Spleen (tissue), 11 donors: ENCODE data around the gene KLC4. TPM values are rescaled to one million over a fixed set of nuclear protein-coding genes. Genes with fewer than 3 reads are reported as not detected.
"Not testable (repeated sequence)": the region's sequence is repeated elsewhere in the genome, so short reads cannot be mapped to it uniquely, and the experiment has no call there.

Experiments used
- DNase-seq: peaks from one replicate; pipeline ENCODE4 v3.0.0-alpha.2; 2020
- H3K27ac ChIP-seq, 8 donors: fragments of 200-600 bp; sonication (generic) in 7 of 8; 1 replicate in 4 of 8; 2 replicates in 4 of 8; pipeline versions ENCODE4 v1.5.0 to v1.8.0; 2016 to 2021; ENCODE audit warnings: inconsistent platforms in 4 of 8, mild to moderate bottlenecking in 4 of 8, moderate library complexity in 1 of 8
- H3K27me3 ChIP-seq, 7 donors: fragments of 200-600 bp; sonication (generic) in 6 of 7; replicated peaks in 1 of 7; 1 replicate in 4 of 7; 2 replicates in 3 of 7; pipeline versions ENCODE4 v1.5.0 to v1.8.0; 2016 to 2021; ENCODE audit warnings: inconsistent platforms in 3 of 7, mild to moderate bottlenecking in 1 of 7
- H3K36me3 ChIP-seq, 6 donors: fragments of 200-600 bp; sonication (generic) in 5 of 6; 1 replicate in 4 of 6; 2 replicates in 2 of 6; pipeline versions ENCODE4 v1.5.0 to v1.8.0; 2016 to 2021; ENCODE audit warnings: inconsistent platforms in 2 of 6
- H3K4me1 ChIP-seq, 6 donors: fragments of 200-600 bp; sonication (generic) in 5 of 6; 1 replicate in 3 of 6; 2 replicates in 3 of 6; pipeline versions ENCODE4 v1.5.0 to v1.8.0; 2016 to 2021; ENCODE audit warnings: inconsistent platforms in 3 of 6
- H3K4me3 ChIP-seq, 8 donors: fragments of 200-600 bp; sonication (generic) in 7 of 8; 1 replicate in 4 of 8; 2 replicates in 4 of 8; pipeline versions ENCODE4 v1.5.0 to v1.8.0; 2016 to 2021; ENCODE audit warnings: inconsistent platforms in 4 of 8, mild to moderate bottlenecking in 4 of 8, moderate library complexity in 2 of 8
- H3K9me3 ChIP-seq, 8 donors: fragments of 200-600 bp; sonication (generic) in 7 of 8; 1 replicate in 4 of 8; 2 replicates in 4 of 8; pipeline versions ENCODE4 v1.5.0 to v1.8.0; 2016 to 2021; ENCODE audit warnings: inconsistent platforms in 4 of 8
- POLR2A ChIP-seq, 3 donors: fragments of 450-650 bp; IDR thresholded peaks; one replicate each; pipeline ENCODE4 v1.5.1; 2017; ENCODE audit warnings: antibody characterized with exemption in 3 of 3, mild to moderate bottlenecking in 1 of 3
- POLR2AphosphoS5 ChIP-seq, 3 donors: sonication (generic); formaldehyde crosslinking; IDR thresholded peaks; one replicate each; pipeline ENCODE4 v1.5.1; 2017; ENCODE audit warnings: antibody characterized with exemption in 3 of 3
- WGBS, 5 donors: extraction: QIAGEN DNeasy Blood & Tissue Kit in 3 of 5; methylation state at CpG; one replicate each; pipeline versions ENCODE4 v1.1.5 to v1.1.7; 2013 to 2018; 5-methylcytosine and 5-hydroxymethylcytosine counted together
- intact Hi-C: fragments of 100-400 bp; cut with DNase I; formaldehyde crosslinking; loops from one replicate; pipeline ENCODE4 v1.15.0; 2023; ENCODE audit warnings: low total_unique reads
- polyA plus RNA-seq, 3 donors: library from polyadenylated mRNA; stranded (reverse); fragments of 200-250 nt; gene quantifications; one replicate each; pipeline ENCODE4 v1.2.1, GENCODE V29; 2013
- total RNA-seq, 7 donors: library from RNA; depleted of rRNA in 3 of 7; stranded (reverse); fragments of >200 nt in 3 of 7; fragmentation: NEBNext Ultra II Directional in 4 of 7; extraction: Animal tissue kit (Norgen Biotek cat#: 25700) in 4 of 7; gene quantifications; one replicate each; pipeline versions ENCODE4 v1.1.0 to v1.2.1, GENCODE V29; 2016 to 2021
- TF ChIP-seq, protein P1 (sequence below), 11 experiments: fragments of 200-600 bp in 7 of 11; fragments of 450-650 bp in 4 of 11; sonication (generic) in 4 of 11; IDR thresholded peaks in 8 of 11; conservative IDR thresholded peaks in 3 of 11; 1 replicate in 7 of 11; 2 replicates in 4 of 11; pipeline versions ENCODE4 v1.4.0 to v1.8.0; 2016 to 2021; ENCODE audit warnings: antibody characterized with exemption in 11 of 11, inconsistent platforms in 4 of 11, mild to moderate bottlenecking in 1 of 11
- donor health status: healthy with polysubstance abuse.
- donor health status: DM: no; HTN: no; CAD: no; lungs with moderate emphysema.
- donor health status: DM: no; HTN: no; CAD: no.
- donor health status: Bipolar disorder and iron deficiency.
- donor health status: healthy.
- donor health status: DM: no; HTN: no; CAD: no.
- donor health status: DM: yes; HTN: yes; CAD: no.

Gene KLC4
- total and polyA plus RNA-seq, 10 donors = 13.2 to 27.0 (median 20.8) TPM

- H3K36me3 ChIP-seq = peaks cover 0 to 98% (median 79%) of the 10 kb centered on the region in 6 donors
- no peak overlapping the region for H3K4me3 ChIP-seq
- 95 to 97% (median 95%) methylated on average over 13 to 18 of the region's 18 CpGs for WGBS, 5 donors
- no peaks in the 10 kb centered on the region for H3K4me1 ChIP-seq
- DNase-seq = no peak
- no peaks in the 10 kb centered on the region for H3K27me3 ChIP-seq
- H3K27ac ChIP-seq = no peak overlapping the region
- TF ChIP-seq, protein P1, sequence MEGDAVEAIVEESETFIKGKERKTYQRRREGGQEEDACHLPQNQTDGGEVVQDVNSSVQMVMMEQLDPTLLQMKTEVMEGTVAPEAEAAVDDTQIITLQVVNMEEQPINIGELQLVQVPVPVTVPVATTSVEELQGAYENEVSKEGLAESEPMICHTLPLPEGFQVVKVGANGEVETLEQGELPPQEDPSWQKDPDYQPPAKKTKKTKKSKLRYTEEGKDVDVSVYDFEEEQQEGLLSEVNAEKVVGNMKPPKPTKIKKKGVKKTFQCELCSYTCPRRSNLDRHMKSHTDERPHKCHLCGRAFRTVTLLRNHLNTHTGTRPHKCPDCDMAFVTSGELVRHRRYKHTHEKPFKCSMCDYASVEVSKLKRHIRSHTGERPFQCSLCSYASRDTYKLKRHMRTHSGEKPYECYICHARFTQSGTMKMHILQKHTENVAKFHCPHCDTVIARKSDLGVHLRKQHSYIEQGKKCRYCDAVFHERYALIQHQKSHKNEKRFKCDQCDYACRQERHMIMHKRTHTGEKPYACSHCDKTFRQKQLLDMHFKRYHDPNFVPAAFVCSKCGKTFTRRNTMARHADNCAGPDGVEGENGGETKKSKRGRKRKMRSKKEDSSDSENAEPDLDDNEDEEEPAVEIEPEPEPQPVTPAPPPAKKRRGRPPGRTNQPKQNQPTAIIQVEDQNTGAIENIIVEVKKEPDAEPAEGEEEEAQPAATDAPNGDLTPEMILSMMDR (IDR thresholded peaks at IDR 0.05 in 8 of 11, conservative IDR thresholded peaks at IDR 0.05 in 3 of 11) = no peak
- TF ChIP-seq POLR2AphosphoS5 (IDR thresholded peaks at IDR 0.05) = peak in 1 of 3 donors; percentile 42
- intact Hi-C loops = no loop called here
- H3K9me3 ChIP-seq = no peaks in the 10 kb centered on the region
Observed at GRCh38 chr6:43040542-43041257, 18.7 kb upstream of the KLC4 start.

GRCh38 chr6:43041475-43041874 lies 18.0 kb upstream of the KLC4 start:
- 88 to 94% (median 92%) methylated on average over 6 to 8 of the region's 8 CpGs for WGBS, 5 donors
- H3K9me3 ChIP-seq, intact Hi-C loops, DNase-seq, H3K4me3 ChIP-seq, H3K27me3 ChIP-seq, H3K4me1 ChIP-seq, H3K27ac ChIP-seq: not testable (repeated sequence)
- H3K36me3 ChIP-seq = peaks cover 0 to 98% (median 82%) of the 10 kb centered on the region in 6 donors

DNA sequence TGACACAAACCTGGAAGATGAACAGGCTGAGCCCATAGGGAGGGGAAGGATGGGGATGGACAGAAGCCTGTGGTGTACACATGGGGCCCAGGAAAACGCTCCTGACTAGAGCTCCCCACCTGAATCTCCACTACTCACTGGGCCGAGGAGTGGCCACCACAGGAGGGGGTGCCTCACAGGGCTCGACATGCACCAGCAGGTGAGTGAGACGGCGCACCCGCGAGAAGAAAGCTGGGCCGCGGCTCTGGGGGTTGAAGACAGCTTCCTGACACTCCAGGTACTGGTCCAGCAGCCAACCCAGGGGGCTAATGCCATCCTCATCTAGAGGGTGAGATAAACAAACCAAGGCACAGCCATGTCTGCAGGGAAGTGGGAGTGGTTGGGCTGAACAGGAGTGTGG lies 16.1 kb upstream of the KLC4 start:
- no peak overlapping the region for H3K27ac ChIP-seq
- H3K4me3 ChIP-seq = no peak overlapping the region
- peaks cover 0 to 98% (median 77%) of the 10 kb centered on the region in 6 donors for H3K36me3 ChIP-seq
- no peaks in the 10 kb centered on the region for H3K9me3 ChIP-seq
- DNase-seq = no peak
- intact Hi-C loops = no loop called here
- 95 to 100% (median 95%) methylated on average over 9 of the region's 9 CpGs for WGBS, 5 donors
- TF ChIP-seq, protein P1 (IDR thresholded peaks at IDR 0.05 in 8 of 11, conservative IDR thresholded peaks at IDR 0.05 in 3 of 11) = no peak
- TF ChIP-seq POLR2AphosphoS5 (IDR thresholded peaks at IDR 0.05) (no peak), POLR2A (IDR thresholded peaks at IDR 0.05) (no peak)
- no peaks in the 10 kb centered on the region for H3K27me3 ChIP-seq
- H3K4me1 ChIP-seq = no peaks in the 10 kb centered on the region

DNA sequence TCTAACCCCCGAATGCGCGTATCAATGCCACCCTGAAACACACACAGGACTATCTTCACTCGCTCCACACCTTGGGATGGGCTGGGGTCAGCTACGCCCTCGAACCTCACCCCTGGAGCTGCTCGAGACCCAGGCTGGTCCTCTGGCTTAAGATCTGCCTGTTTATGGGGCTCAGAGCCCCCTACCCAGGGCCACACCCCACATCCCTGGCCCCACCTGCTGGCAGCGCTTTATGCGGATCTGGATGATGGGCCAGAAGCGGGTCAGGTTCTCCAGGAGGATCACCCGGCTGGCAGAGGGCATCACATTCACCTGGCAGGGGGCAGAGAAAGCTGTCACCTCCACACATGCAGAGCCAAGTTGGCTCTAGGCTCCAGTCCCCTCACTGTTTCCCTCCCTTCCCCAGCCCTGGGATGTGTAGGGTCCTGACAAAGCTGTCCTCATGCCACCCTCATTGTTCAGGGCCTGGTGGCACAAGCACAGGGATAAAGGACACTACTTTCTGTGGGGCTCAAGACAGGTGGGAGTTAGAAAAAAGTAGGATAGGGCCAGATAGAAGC lies 14.0 kb upstream of the KLC4 start:
- 92 to 99% (median 96%) methylated on average over 7 to 11 of the region's 11 CpGs for WGBS, 5 donors
- intact Hi-C loops = no loop called here
- no peak overlapping the region for H3K4me3 ChIP-seq
- H3K27ac ChIP-seq = no peak overlapping the region
- no peaks in the 10 kb centered on the region for H3K4me1 ChIP-seq
- H3K27me3 ChIP-seq = no peaks in the 10 kb centered on the region
- TF ChIP-seq POLR2AphosphoS5 (IDR thresholded peaks at IDR 0.05) = no peak
- H3K36me3 ChIP-seq = peaks cover 0 to 97% (median 75%) of the 10 kb centered on the region in 6 donors
- DNase-seq = no peak
- H3K9me3 ChIP-seq = no peaks in the 10 kb centered on the region

DNA sequence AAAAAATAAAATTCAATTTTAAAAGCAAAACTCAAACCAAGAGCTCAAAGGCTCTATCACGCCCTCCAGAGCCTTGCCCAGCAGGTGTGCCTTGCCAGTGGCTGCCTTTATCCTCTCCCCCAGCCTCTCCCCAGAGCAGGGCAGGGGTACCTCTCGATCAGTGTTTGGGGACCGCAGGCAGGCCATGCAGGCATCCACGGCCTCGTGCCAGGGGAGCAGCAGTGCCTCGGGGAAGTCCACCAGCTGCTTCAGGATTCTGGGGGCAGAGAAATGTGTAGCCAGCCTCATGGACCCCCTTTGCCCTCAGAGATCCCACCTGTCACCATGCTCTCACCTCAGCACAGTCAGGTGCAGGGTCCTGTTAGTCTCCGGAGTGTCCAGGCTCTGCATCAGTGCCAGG lies 11.4 kb upstream of the KLC4 start:
- 84 to 96% (median 92%) methylated on average over 3 to 7 of the region's 7 CpGs for WGBS, 5 donors
- DNase-seq = no peak
- peak in 1 of 3 donors; percentile 5 for TF ChIP-seq POLR2AphosphoS5 (IDR thresholded peaks at IDR 0.05)
- TF ChIP-seq, protein P1 (IDR thresholded peaks at IDR 0.05 in 8 of 11, conservative IDR thresholded peaks at IDR 0.05 in 3 of 11) = no peak
- no peak for TF ChIP-seq POLR2A (IDR thresholded peaks at IDR 0.05)

More for the DNA sequence above, 11.4 kb upstream of the KLC4 start:
- H3K36me3 ChIP-seq = peaks cover 0 to 93% (median 59%) of the 10 kb centered on the region in 6 donors
- no peaks in the 10 kb centered on the region for H3K27me3 ChIP-seq
- intact Hi-C loops = no loop called here
- no peaks in the 10 kb centered on the region for H3K9me3 ChIP-seq
- H3K4me3 ChIP-seq = no peak overlapping the region
- peaks cover 5 to 25% (median 16%) of the 10 kb centered on the region in 6 donors for H3K4me1 ChIP-seq
- H3K27ac ChIP-seq = no peak overlapping the region
